VCaP (cell line): ENCODE results near the gene HCFC2.
A peak's percentile ranks its signal among the peaks of the same experiment; 100 is the strongest.

Source experiments
- H3K27ac ChIP-seq: fragments of 450-650 bp; 2 replicates; pipeline ENCODE4 v1.5.1; 2017
- CTCF ChIP-seq: fragments of 450-650 bp; conservative IDR thresholded peaks from 2 replicates; pipeline ENCODE4 v1.5.1; 2017; ENCODE audit warnings: mild to moderate bottlenecking, moderate library complexity

The HCFC2 gene

GRCh38 chr12:104060791-104061190 is 3.5 kb upstream of the HCFC2 start:
- no peak for TF ChIP-seq CTCF
- no peak overlapping the region for H3K27ac ChIP-seq

GRCh38 chr12:104063712-104064030 is 660 bp upstream of the HCFC2 start:
- H3K27ac ChIP-seq = peak overlapping the region; percentile 81
- no peak for TF ChIP-seq CTCF

- TF ChIP-seq CTCF = no peak
- peak overlapping the region; percentile 81 for H3K27ac ChIP-seq
These were observed 604 bp downstream of the HCFC2 start for GRCh38 chr12:104064842-104065427.

- H3K27ac ChIP-seq = no peak overlapping the region
- no peak for TF ChIP-seq CTCF
These were observed 7.8 kb downstream of the HCFC2 start for GRCh38 chr12:104072099-104072498.

GRCh38 chr12:104073699-104074098 is 9.4 kb downstream of the HCFC2 start:
- H3K27ac ChIP-seq = no peak overlapping the region
- TF ChIP-seq CTCF = no peak

- H3K27ac ChIP-seq = no peak overlapping the region
- no peak for TF ChIP-seq CTCF
These were observed 14.7 kb downstream of the HCFC2 start for GRCh38 chr12:104079024-104079423.

GRCh38 chr12:104080764-104081163 is 16.4 kb downstream of the HCFC2 start:
- no peak overlapping the region for H3K27ac ChIP-seq

More at GRCh38 chr12:104080764-104081163, 16.4 kb downstream of the HCFC2 start:
- no peak for TF ChIP-seq CTCF
